Osteoblast (primary cell): ENCODE measurements around the gene VPS13A. TPM values are rescaled to one million over a fixed set of nuclear protein-coding genes. Genes with fewer than 3 reads are reported as not detected.

Source experiments
- DNase-seq: peaks from one replicate; pipeline ENCODE4 v3.0.0; 2011; ENCODE audit warnings: low spot score, mixed read lengths; ENCODE audit not compliant: insufficient read length; ENCODE audit errors: missing footprints
- H2AFZ ChIP-seq: 2 replicates; pipeline ENCODE4 v1.6.0; 2011; ENCODE audit warnings: mild to moderate bottlenecking, low read length
- H3K27ac ChIP-seq: 2 replicates; pipeline ENCODE4 v1.5.1; 2011; ENCODE audit warnings: mild to moderate bottlenecking, low read depth, low read length, moderate library complexity
- H3K27me3 ChIP-seq: 2 replicates; pipeline ENCODE4 v1.6.0; 2012; ENCODE audit warnings: mild to moderate bottlenecking, control low read depth, inconsistent platforms, low read length, moderate library complexity; ENCODE audit not compliant: insufficient read depth
- H3K36me3 ChIP-seq: 2 replicates; pipeline ENCODE4 v1.5.1; 2011; ENCODE audit warnings: mild to moderate bottlenecking, low read length, control low read depth, moderate library complexity; ENCODE audit not compliant: insufficient read depth
- H3K4me1 ChIP-seq: 2 replicates; pipeline ENCODE4 v1.5.1; 2011; ENCODE audit warnings: mild to moderate bottlenecking, low read length, control low read depth, moderate library complexity; ENCODE audit not compliant: insufficient read depth
- H3K4me2 ChIP-seq: 2 replicates; pipeline ENCODE4 v1.6.0; 2011; ENCODE audit warnings: mild to moderate bottlenecking, low read length; ENCODE audit not compliant: insufficient read depth
- H3K4me3 ChIP-seq: fragments of 200-600 bp; sonication (generic); 3 replicates; pipeline ENCODE4 v1.5.1; 2012; ENCODE audit warnings: mild to moderate bottlenecking, low read length, inconsistent platforms; ENCODE audit not compliant: insufficient read depth
- H3K79me2 ChIP-seq: 2 replicates; pipeline ENCODE4 v1.6.0; 2012; ENCODE audit warnings: mild to moderate bottlenecking, low read length, control low read depth, inconsistent platforms; ENCODE audit not compliant: insufficient read depth
- H3K9me3 ChIP-seq: 2 replicates; pipeline ENCODE4 v1.5.1; 2011; ENCODE audit warnings: low read depth, low read length, control low read depth
- H4K20me1 ChIP-seq: 2 replicates; pipeline ENCODE4 v1.6.0; 2012; ENCODE audit warnings: mild to moderate bottlenecking, low read length, control low read depth; ENCODE audit not compliant: insufficient read depth
- total RNA-seq: library from RNA; depleted of rRNA; stranded (reverse); fragments of >200 nt; gene quantifications from 2 replicates; pipeline ENCODE4 v1.2.3, GENCODE V29; 2012
- TF ChIP-seq, protein P1 (sequence below): IDR thresholded peaks from 2 replicates; pipeline ENCODE4 v1.5.1; 2011; ENCODE audit warnings: mild to moderate bottlenecking, low read depth, low read length, moderate library complexity; ENCODE audit errors: extremely low read depth

Gene VPS13A
- total RNA-seq, 1 donor = 60.4 TPM

DNA sequence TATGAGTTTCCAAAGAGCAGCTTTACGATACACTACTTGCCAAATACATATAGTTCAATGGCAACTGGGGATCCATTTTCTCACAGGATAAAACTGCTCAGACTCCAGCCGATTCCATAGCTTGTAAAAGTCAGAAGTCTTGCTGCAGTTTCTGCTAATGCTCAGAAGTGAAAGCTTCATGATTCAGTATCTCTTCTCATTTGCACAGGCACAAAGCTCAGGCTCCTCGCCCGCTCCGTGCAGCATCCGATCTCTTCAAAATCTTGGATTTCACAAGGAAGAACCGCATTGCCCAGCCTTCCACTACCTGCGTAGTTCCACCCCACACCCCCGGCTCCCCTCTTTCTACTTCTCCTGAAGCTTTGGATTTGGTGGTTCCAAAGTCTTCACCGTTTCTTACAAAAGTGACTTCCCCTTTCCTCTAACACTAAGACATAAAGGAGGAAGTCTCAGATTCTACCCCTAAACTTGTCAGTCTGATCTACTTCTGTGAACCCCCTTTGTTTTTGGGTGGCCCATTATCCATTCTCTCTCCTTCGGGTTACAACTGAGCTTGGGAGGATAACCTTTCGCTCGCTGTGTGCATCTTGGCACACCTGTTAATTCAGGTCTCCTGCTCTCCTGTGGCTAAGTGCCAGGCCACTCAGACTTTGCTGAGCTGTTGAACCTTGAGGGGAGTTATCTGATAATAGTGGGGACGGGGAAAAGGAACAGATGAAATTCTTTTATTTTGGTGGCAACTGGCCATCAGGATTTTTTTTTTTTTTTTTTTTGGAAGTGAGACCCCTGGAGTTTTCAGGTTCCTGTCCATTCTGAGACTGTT, 276.7 kb downstream of the VPS13A start:
- Histone ChIP-seq H3K4me2 (no peak overlapping the region), H3K27me3 (no peaks in the 10 kb centered on the region), H3K4me1 (peaks cover 23% of the 10 kb centered on the region), H3K79me2 (no peaks in the 10 kb centered on the region), H3K27ac (no peak overlapping the region), H4K20me1 (no peaks in the 10 kb centered on the region), H3K4me3 (no peak overlapping the region), H2AFZ (no peak overlapping the region), H3K9me3 (no peaks in the 10 kb centered on the region), H3K36me3 (no peaks in the 10 kb centered on the region)
- DNase-seq = no peak
- TF ChIP-seq, protein P1, sequence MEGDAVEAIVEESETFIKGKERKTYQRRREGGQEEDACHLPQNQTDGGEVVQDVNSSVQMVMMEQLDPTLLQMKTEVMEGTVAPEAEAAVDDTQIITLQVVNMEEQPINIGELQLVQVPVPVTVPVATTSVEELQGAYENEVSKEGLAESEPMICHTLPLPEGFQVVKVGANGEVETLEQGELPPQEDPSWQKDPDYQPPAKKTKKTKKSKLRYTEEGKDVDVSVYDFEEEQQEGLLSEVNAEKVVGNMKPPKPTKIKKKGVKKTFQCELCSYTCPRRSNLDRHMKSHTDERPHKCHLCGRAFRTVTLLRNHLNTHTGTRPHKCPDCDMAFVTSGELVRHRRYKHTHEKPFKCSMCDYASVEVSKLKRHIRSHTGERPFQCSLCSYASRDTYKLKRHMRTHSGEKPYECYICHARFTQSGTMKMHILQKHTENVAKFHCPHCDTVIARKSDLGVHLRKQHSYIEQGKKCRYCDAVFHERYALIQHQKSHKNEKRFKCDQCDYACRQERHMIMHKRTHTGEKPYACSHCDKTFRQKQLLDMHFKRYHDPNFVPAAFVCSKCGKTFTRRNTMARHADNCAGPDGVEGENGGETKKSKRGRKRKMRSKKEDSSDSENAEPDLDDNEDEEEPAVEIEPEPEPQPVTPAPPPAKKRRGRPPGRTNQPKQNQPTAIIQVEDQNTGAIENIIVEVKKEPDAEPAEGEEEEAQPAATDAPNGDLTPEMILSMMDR = no peak

DNA sequence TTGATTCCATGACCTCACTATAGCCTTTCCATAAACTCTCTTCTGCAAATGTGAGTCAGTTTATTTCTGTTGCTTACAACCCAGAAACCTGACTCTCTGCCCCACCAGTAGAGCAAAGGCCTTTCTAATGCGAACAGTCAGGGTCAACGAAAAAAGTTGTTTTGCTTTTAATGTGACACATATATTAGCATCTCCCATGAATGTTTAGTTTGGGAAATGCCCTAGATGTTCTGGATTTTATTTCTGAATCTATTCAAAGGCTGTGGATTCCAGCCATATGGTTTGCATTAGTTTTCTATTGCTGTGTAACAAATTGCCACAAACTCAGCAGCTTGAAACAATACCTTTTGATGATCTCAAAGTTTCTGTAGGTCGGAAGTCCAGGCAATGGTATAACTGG, 277.3 kb downstream of the VPS13A start:
- Histone ChIP-seq H2AFZ (no peak overlapping the region), H3K4me2 (no peak overlapping the region), H3K4me3 (no peak overlapping the region), H3K4me1 (peaks cover 18% of the 10 kb centered on the region), H3K36me3 (no peaks in the 10 kb centered on the region), H4K20me1 (no peaks in the 10 kb centered on the region), H3K27ac (peak overlapping the region; percentile 4), H3K9me3 (no peaks in the 10 kb centered on the region), H3K79me2 (no peaks in the 10 kb centered on the region), H3K27me3 (no peaks in the 10 kb centered on the region)
- no peak for DNase-seq
- TF ChIP-seq, protein P1 = no peak

DNA sequence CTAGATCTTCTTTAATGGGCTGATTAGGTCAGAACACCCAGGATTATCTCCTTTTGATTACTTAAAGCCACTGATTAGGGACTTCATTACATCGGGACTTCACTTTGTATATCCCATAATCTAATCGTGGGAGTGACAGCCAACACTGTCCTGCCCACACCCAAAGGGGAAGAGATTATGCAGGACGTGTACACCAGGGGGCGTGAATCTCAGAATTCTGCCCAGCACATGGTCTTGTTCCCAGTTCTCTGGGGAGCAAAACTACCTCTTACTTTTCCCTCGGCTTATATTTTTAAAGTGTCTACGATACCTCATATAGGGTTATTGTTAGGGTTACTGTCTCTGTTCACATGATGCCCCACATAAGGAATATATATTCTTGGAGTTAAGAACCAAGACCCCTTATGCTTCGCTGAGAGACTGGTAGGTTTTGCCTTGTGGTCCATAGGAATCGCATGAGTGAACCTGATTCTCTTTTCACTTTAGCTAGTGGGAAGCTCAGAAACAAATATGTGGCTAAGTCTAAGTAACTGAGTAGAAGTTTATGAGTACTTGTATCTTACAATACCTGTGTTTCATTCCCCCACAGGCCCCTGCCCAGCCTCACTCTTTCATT, 278.1 kb downstream of the VPS13A start:
- TF ChIP-seq, protein P1 = peak; percentile 39
- Histone ChIP-seq H3K4me3 (no peak overlapping the region), H3K36me3 (no peaks in the 10 kb centered on the region), H3K27me3 (no peaks in the 10 kb centered on the region), H3K4me2 (no peak overlapping the region), H3K4me1 (peaks cover 10% of the 10 kb centered on the region), H3K27ac (no peak overlapping the region), H3K79me2 (no peaks in the 10 kb centered on the region), H3K9me3 (no peaks in the 10 kb centered on the region), H4K20me1 (no peaks in the 10 kb centered on the region), H2AFZ (no peak overlapping the region)
- no peak for DNase-seq

DNA sequence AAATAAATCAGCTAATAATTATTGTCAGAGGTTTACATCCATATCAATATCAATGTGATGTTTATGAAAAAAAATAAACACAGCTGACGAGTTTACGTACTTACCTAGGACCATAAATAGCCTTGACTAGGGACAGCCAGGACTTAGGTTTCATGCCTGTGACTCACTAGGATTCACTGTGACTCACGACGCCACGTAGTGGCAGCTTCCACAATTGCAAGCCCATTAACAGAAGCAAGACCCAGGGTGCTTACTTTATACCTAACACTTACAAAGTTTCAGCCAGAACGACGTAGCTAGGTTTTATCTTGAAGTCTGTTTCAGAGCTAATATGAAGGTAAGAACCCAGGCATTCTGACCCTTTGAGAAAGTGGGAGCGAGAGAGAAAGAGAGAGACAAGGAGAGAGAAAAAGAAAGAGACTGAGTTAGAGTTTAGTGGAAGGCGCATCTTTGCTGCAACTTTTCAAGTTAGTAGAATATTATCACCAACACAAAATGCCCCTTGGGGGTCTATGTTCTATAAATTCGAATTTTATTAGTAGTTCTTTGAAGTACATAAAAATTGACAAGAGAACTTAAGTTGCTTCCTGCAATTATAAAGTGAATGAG, 279.6 kb downstream of the VPS13A start:
- H3K27ac ChIP-seq = no peak overlapping the region
- no peaks in the 10 kb centered on the region for H3K36me3 ChIP-seq
- no peak overlapping the region for H3K4me3 ChIP-seq
- H3K79me2 ChIP-seq = no peaks in the 10 kb centered on the region
- H3K27me3 ChIP-seq = no peaks in the 10 kb centered on the region
- peak overlapping the region; percentile 59 for H2AFZ ChIP-seq
- DNase-seq = peak; percentile 93
- no peak overlapping the region for H3K4me2 ChIP-seq
- no peaks in the 10 kb centered on the region for H3K9me3 ChIP-seq
- TF ChIP-seq, protein P1 = peak; percentile 95
- H4K20me1 ChIP-seq = no peaks in the 10 kb centered on the region
- peaks cover 6% of the 10 kb centered on the region for H3K4me1 ChIP-seq
